ENCODE data around the gene GDF7.

GRCh38 chr2:20667151-20667530, 197 bp downstream of the GDF7 start:
- no peak for TF ChIP-seq POLR2A (IDR thresholded peaks at IDR 0.05)
- no peak for TF ChIP-seq POLR2AphosphoS5 (IDR thresholded peaks at IDR 0.05)
